CD4-positive, alpha-beta T cell (primary cell): Measurements from ENCODE around the gene CFAP70. TPM values are rescaled to one million over a fixed set of nuclear protein-coding genes. Genes with fewer than 3 reads are reported as not detected.

Source experiments
- ATAC-seq: fragments of 200-7000 bp; cut with Tn5 transposase; one replicate; pipeline ENCODE4 v1.10.0; 2022; ENCODE audit warnings: mild to moderate bottlenecking; ENCODE audit not compliant: poor library complexity
- CTCF ChIA-PET: fragments of 350-600 bp; sonication (Branson Sonifier 250); formaldehyde crosslinking; loops from one replicate; lab custom pipeline; 2021; ENCODE audit warnings: antibody characterized with exemption, inconsistent platforms; lab: Charles Lee
- POLR2A ChIA-PET: fragments of 350-600 bp; sonication (Branson Sonifier 250); formaldehyde crosslinking; loops from one replicate; lab custom pipeline; 2021; ENCODE audit warnings: antibody characterized with exemption, inconsistent platforms; lab: Charles Lee
- DNase-seq, 14 experiments: peaks; one replicate each; pipeline ENCODE4 v3.0.0-alpha.2; 2013 to 2020; ENCODE audit warnings: mixed read lengths in 2 of 14
- H3K27ac ChIP-seq, 2 donors: one replicate each; pipeline versions ENCODE4 v1.5.1 to v1.7.0; 2013; ENCODE audit warnings: low read length in 2 of 2, low read depth in 1 of 2, mild to moderate bottlenecking in 1 of 2
- H3K27me3 ChIP-seq, 2 experiments: 1 replicate in 1 of 2; 2 replicates in 1 of 2; pipeline versions ENCODE4 v1.6.1 to v1.7.0; 2013; ENCODE audit warnings: low read length in 2 of 2, control low read depth in 1 of 2, mild to moderate bottlenecking in 1 of 2, moderate library complexity in 1 of 2; ENCODE audit not compliant: insufficient read depth in 2 of 2, control insufficient read depth in 1 of 2
- H3K36me3 ChIP-seq: one replicate; pipeline ENCODE4 v1.6.1; 2013; ENCODE audit warnings: low read length, control low read depth; ENCODE audit not compliant: insufficient read depth
- H3K4me1 ChIP-seq: one replicate; pipeline ENCODE4 v1.6.1; 2013; ENCODE audit warnings: low read length, control low read depth; ENCODE audit not compliant: insufficient read depth
- H3K4me3 ChIP-seq: one replicate; pipeline ENCODE4 v1.5.1; 2013; ENCODE audit warnings: mild to moderate bottlenecking, low read length, moderate library complexity
- H3K9me3 ChIP-seq, 2 experiments: 1 replicate in 1 of 2; 2 replicates in 1 of 2; pipeline versions ENCODE4 v1.6.1 to v1.7.0; 2013; ENCODE audit warnings: low read length in 2 of 2, mild to moderate bottlenecking in 2 of 2, control low read depth in 1 of 2, moderate library complexity in 1 of 2; ENCODE audit not compliant: control insufficient read depth in 1 of 2, insufficient read depth in 1 of 2
- H3K27ac Mint-ChIP-seq: one replicate; pipeline ENCODE4 v1.8.0; 2020; ENCODE audit warnings: mixed read lengths
- H3K27me3 Mint-ChIP-seq: one replicate; pipeline ENCODE4 v1.8.0; 2021; ENCODE audit warnings: mixed read lengths
- H3K36me3 Mint-ChIP-seq: one replicate; pipeline ENCODE4 v1.8.0; 2021; ENCODE audit warnings: low read depth, mixed read lengths
- H3K4me1 Mint-ChIP-seq: one replicate; pipeline ENCODE4 v1.8.0; 2021; ENCODE audit warnings: low read depth, mixed read lengths
- H3K4me3 Mint-ChIP-seq: one replicate; pipeline ENCODE4 v1.8.0; 2020; ENCODE audit warnings: mild to moderate bottlenecking, mixed read lengths
- H3K9me3 Mint-ChIP-seq: one replicate; pipeline ENCODE4 v1.8.0; 2020; ENCODE audit warnings: mixed read lengths
- CTCF ChIP-seq: fragments of 200-600 bp; IDR thresholded peaks from one replicate; pipeline ENCODE4 v1.8.0; 2022; ENCODE audit warnings: antibody characterized with exemption, mild to moderate bottlenecking
- intact Hi-C, 2 experiments: fragments of 100-400 bp; cut with DNase I in 1 of 2; cut with micrococcal nuclease in 1 of 2; formaldehyde crosslinking; loops; one replicate each; pipeline versions ENCODE4 v1.15.1 to v1.9.0; 2023 to 2025; cut with DNase I, micrococcal nuclease
- total RNA-seq, 174 experiments: library from RNA in 2 of 174; stranded (reverse) in 2 of 174; gene quantifications; one replicate each; pipeline ENCODE4 v1.2.3 and lab custom pipeline; 2021 to 2026

The CFAP70 gene
- total RNA-seq, 2 experiments from 2014 or later, result 2.6 TPM

GRCh38 chr10:73376679-73377078, 18.0 kb upstream of the CFAP70 start:
- Mint-ChIP-seq H3K27me3 (no peaks in the 10 kb centered on the region), H3K27ac (no peak overlapping the region), H3K9me3 (no peaks in the 10 kb centered on the region), H3K4me1 (no peaks in the 10 kb centered on the region), H3K4me3 (no peak overlapping the region), H3K36me3 (peaks cover 76% of the 10 kb centered on the region)
- TF ChIP-seq CTCF, result no peak
- ChIA-PET CTCF (no interaction called here), POLR2A (no interaction called here)
- Histone ChIP-seq H3K4me3 (no peak overlapping the region), H3K27ac (no peak overlapping the region), H3K9me3 (no peaks in the 10 kb centered on the region), H3K36me3 (peaks cover 68% of the 10 kb centered on the region), H3K4me1 (no peaks in the 10 kb centered on the region), H3K27me3 (no peaks in the 10 kb centered on the region)
- intact Hi-C loops, result no loop called here
- DNase-seq, result no peak
- no peak for ATAC-seq

- Histone ChIP-seq H3K27me3 (no peaks in the 10 kb centered on the region), H3K9me3 (no peaks in the 10 kb centered on the region), H3K36me3 (peaks cover 16% of the 10 kb centered on the region), H3K4me3 (no peak overlapping the region), H3K27ac (no peak overlapping the region), H3K4me1 (no peaks in the 10 kb centered on the region)
- no peak for TF ChIP-seq CTCF
- Mint-ChIP-seq H3K27me3 (no peaks in the 10 kb centered on the region), H3K4me3 (no peak overlapping the region), H3K27ac (no peak overlapping the region), H3K4me1 (no peaks in the 10 kb centered on the region), H3K9me3 (no peaks in the 10 kb centered on the region), H3K36me3 (peaks cover 61% of the 10 kb centered on the region)
- CTCF ChIA-PET, result no interaction called here
- DNase-seq (no peak), ATAC-seq (no peak)
- POLR2A ChIA-PET, result no interaction called here
- intact Hi-C loops, result no loop called here
These were observed 9.6 kb upstream of the CFAP70 start for GRCh38 chr10:73368238-73368637.

- Mint-ChIP-seq H3K9me3 (no peaks in the 10 kb centered on the region), H3K27ac (peak overlapping the region; percentile 62), H3K4me1 (no peaks in the 10 kb centered on the region), H3K4me3 (no peak overlapping the region), H3K27me3 (no peaks in the 10 kb centered on the region), H3K36me3 (peaks cover 56% of the 10 kb centered on the region)
- no peak for ATAC-seq
- DNase-seq, result no peak
- peaks cover 16% of the 10 kb centered on the region for H3K36me3 ChIP-seq
- H3K4me1 ChIP-seq, result no peaks in the 10 kb centered on the region
- H3K27me3 ChIP-seq, result no peaks in the 10 kb centered on the region
- CTCF ChIA-PET, result no interaction called here
- H3K27ac ChIP-seq, result no peak overlapping the region
- intact Hi-C loops, result no loop called here
- POLR2A ChIA-PET, result no interaction called here
- H3K4me3 ChIP-seq, result no peak overlapping the region
- TF ChIP-seq CTCF, result no peak
- H3K9me3 ChIP-seq, result no peaks in the 10 kb centered on the region
These were observed 8.0 kb upstream of the CFAP70 start for GRCh38 chr10:73366381-73367298.
